Activated gamma-delta T cell treated with anti-CD3 and anti-CD28 coated beads, Interleukin-2, amount 50 U/mL, for 16 hours (primary cell): Measurements from ENCODE around the gene CCDC93.
A peak's percentile ranks its signal among the peaks of the same experiment; 100 is the strongest.
"Not testable (repeated sequence)": the region's sequence is repeated elsewhere in the genome, so short reads cannot be mapped to it uniquely, and the experiment has no call there.

Experiments used
- DNase-seq: peaks from one replicate; pipeline ENCODE4 v3.0.0-alpha.2; 2020; ENCODE audit warnings: low read depth

Gene CCDC93

DNA sequence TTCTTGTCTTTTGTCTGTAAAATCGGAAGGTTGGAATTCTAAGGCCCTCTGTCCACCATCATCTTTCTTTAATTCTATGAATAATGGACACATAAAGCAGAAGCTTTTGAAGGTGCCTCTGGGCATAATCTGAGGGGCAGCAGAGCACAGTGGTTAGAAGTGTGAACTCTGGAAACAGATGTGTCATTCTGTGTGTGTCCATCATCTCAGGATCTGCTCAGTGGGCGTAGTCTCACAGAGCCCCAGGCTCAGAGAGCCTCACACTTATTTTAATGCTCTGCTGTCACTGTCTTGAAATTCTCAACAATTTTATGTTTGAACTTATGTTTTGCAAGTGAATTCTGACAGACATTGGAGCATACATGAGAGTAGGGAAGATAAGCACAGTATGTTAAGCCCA is 31.0 kb upstream of the CCDC93 start:
- no peak for DNase-seq

DNA sequence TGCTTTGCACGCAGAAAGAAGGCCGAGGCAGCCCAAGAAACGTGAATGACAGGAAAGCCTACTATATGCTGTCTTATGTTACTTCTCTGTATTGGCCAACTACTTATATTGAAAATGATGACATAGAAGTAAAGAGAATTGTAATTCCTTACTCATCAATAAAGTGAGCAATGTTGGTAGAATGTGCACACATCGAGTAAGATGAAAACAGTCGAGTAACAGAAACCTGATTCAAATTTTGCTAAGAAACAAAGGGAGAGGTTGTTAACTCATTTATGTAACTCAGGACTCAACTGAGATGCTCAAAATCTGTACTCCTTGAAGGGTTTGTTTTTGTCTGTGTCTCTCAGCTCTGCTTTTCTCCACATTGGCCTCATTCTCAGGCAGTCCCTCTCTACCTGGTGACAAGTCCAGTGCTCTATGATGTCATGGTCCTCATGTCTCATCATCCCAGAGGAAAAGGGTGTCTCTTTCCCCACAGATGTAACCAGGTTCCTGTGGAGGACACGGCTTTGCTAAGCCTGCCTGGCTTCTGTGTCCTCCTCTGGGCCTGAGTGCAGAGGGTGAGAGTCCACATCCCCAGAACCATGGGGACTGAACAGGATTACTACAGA is 30.3 kb upstream of the CCDC93 start:
- DNase-seq = no peak

DNA sequence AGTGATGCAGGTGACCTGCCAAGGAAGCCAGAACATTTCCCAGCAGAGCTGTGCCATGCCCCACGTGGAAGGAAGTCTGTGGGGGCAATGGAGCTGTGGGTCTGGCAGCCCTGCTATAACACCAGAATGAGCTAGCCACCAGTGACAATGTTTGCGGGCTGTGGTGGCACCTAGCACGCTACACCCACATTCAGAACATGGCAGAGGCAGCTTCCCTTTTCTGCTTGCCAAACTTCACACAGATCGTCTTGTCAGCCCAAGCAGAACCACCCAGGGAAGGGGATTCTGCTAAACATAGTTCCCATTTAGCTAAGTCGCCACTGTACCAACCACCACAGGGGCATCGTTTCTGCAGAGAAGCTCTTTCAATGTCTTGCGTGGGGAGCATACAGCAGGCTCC is 27.0 kb upstream of the CCDC93 start:
- no peak for DNase-seq

DNA sequence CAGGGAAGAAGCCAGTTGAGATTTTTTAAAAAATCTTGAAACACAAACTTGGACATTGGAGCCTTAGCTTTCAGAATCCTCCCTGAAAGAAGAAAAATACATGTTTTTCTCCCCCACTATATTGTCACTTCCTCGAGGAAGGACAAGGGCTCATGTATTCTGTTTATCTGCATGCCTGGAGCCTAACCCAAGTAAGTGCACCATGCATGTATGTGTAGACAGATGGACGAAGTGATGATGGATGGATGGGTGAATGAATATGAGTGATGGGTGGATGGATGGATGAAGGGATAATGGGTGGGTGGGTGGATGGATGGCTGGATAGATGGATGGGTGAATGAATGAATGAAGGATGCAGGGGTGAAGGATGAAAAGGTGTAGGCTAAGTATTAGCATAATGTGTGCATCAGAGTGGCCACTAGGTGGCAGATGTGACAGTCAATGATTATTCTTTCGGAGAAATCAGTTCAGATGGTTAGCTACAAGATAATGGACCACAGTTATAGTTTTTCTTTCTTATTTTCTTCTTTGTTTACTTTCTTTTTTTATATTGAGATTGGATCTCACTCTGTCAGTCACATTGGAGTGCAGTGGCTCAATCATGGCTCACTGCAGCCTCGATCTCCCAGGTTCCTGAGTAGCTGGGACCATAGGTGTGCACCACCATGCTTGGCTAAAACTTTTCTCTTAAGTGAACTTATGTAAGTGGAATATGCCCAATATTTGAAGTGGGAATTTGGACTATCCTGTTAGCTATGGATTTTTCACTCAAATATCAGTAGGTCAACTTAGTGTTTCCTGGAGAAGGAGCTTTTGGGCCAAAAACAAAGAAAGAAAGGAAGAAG is 18.5 kb upstream of the CCDC93 start:
- peak; percentile 7 for DNase-seq

DNA sequence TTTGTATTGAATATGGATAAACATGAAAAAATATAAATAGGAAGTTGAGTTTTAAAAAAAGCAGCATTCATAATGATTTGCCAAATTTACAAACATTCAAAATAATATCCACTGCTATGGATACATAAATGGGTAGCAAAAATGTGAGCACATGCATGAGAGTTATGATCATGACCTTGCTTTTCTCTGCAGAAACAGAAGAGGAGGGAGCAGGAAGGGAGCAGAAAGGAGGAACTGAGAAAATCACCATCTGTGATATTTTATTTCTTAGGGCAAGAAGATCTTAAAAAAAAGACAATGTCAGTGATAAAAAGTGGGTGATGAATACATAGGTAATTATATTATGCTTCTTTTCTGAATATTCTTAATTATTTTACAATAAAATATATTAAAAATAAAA is 17.7 kb upstream of the CCDC93 start:
- no peak for DNase-seq

DNA sequence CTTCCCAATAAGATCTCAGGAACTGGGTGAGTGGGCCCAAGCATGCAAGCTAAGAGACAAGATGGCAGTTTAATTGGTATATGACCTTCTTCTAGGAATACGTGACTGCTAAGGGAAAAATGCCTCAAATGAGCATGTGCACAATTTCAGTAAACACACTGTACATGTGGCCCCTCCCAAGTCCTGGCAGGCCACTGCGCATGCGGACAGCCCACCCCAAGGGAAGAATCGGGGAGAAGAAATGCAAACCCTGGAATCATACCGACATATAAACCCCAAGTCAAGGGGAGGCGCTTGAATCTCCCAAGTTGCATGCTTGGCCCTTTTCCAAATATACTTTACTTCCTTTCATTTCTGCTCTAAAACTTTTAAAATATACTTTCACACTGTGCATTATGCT is 15.2 kb upstream of the CCDC93 start:
- no peak for DNase-seq

DNA sequence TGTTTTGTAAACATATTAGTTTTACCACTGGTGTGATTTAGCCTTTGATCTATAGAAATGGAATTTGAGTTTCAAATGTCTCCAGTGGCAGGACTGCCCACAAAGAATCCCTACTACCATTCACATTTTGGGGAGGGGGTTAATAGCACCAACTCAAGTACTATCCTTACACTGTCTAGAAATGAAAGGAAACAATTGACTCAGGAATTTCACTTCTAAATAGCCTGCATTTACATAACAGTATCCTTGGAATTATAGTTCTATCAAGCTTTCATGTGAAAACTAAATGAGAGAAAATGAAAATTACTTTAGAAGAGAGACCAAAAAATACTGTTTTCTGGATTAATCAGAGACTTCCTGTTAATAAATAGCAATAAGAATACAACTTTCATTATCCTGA is 7.5 kb upstream of the CCDC93 start:
- DNase-seq = no peak

DNA sequence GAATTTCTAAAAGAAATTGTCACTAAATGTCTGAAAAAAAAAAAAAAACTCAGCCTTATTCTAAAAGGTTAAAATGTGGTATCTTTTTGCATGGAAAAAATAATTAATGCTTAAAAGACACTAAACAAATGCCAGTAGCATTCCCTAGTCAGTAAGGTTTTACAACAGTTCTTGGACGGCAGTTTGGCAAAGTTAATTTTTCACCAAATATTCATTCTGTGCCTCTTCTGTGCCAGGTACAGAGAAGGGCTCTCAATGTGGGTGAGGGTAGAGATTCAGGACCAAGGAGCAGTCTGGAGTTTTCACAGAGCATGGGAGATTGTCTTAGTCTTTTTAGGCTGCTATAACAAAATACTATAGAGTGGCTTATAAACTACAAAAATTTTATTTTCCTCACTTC is 6.0 kb upstream of the CCDC93 start:
- no peak for DNase-seq

DNA sequence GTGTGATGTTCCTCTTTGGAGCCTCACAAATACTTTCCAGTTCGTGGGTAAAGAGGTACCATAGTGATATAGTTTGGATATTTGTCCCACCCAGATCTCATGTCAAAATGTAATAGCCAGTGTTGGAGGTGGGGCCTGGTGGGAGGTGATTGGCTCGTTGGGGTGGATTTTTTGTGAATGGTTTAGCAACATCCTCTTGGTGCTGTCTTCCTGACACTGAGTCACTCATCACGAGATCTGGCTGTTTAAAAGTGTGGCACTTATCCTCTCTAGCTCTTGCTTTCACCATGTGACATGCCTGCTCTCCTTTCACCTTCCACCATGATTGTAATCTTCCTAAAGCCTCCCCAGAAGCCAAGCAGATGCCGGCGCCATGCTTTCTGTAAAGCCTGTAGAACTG is 3.0 kb upstream of the CCDC93 start:
- DNase-seq = no peak

DNA sequence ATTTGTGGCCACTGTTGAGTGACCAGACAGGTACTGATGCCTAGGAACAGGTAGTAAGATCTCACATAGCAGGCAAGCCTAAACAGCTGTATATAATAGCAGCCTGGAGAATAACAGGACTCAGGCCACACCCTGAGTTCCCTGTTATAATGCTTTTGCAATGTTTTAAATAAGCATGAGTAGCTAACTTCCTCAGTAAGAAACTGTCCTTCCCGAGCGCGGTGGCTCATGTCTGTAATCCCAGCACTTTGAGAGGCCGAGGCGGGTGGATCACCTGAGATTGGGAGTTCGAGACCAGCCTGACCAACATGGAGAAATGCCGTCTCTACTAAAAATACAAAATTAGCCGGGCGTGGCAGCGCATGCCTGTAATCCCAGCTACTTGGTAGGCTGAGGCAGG is 1.9 kb upstream of the CCDC93 start:
- DNase-seq = not testable (repeated sequence)

DNA sequence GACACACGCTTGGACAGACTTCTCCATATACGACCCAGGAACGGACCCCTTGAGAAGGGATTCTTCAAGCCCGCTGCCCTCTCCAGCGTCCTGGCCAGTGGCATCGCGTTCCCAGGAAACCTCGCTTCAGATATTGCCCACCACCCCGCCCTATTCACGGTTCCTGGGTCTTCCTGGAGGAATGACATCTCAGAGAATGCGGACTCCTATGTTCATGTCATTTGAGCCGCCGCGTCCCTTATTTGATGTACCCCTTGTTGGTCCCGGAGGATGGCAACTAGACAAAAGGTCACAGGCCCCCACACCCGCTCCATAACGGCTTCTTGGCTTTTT is 588 bp upstream of the CCDC93 start:
- DNase-seq = no peak

DNA sequence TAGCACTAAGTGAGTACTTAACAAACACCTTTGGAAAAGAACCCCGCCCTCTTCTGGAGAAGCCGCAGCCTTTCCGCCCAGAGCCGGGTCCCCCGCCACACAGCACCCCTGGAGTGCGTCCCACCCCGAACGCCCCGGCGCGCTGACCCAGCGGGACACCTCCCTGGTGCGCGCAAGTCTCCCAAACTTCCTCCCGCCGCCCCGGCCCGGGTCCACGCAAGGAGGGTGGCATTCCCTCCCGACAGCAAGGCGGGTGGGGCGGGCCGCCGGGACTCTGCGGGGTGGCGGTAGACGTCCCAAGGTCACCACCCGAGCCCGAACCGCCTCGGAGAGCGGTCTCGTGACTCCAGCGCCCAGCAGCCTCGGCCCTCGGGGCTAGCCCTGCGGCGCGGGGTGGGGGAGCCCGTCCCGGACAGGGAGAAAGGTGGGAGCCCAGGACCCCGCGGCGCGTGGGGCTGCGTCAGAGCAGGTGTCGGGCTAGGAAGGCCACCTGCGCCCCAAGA is 598 bp downstream of the CCDC93 start:
- DNase-seq = peak; percentile 3

DNA sequence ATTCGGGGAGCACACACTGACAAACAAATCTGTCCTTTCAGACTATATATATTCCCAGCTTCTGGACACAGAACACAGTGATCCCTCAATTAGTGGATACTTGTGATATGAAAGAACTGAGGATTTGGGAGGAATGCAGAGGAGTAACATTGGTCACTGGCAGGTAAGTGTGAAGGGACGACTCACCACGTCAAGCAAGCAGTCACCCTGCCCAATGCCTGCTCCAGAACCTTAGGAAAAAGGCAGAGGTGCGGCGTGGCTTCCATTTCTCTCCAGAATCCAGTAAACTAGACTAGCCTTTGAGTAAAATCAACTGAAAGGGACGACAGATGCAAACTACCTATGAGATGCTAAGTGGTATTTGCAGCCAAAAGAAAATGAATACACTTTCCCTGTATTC is 1.1 kb downstream of the CCDC93 start:
- no peak for DNase-seq

DNA sequence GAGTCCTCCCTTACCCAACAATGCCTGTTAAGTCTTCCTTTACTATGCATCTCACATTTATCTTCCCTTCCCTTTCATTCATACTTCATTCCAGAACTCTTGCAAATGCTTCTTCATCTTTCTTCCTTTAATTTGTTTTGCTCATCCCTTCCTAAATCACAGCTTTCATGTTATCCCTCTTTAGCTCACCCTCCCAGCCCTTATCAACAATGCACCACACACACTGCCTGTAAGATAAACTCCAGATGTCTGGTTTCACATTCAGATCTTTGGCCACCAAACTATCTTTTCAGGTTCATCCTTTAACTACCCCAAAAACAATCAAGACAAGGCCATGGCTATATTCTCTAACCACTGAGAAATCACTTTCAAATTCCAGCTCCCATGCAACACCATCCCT is 3.4 kb downstream of the CCDC93 start:
- no peak for DNase-seq

DNA sequence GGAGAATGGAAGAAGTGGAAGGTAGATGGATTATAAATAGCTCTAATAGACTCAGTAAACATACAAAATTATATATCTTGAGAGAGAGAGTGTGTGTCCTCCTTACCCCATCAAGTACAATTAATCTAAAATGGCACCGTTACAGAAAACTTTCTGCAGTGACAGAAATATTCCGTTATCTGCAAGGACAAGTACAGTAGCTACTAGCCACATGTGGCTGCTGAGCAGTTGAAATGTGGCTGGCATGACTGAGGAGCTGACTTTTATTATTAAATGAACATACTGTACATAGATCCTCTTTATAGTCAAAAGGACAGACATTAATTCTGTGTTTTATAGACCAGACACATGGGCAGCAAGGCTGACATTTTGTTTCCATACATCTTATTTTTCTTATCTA is 7.0 kb downstream of the CCDC93 start:
- no peak for DNase-seq

DNA sequence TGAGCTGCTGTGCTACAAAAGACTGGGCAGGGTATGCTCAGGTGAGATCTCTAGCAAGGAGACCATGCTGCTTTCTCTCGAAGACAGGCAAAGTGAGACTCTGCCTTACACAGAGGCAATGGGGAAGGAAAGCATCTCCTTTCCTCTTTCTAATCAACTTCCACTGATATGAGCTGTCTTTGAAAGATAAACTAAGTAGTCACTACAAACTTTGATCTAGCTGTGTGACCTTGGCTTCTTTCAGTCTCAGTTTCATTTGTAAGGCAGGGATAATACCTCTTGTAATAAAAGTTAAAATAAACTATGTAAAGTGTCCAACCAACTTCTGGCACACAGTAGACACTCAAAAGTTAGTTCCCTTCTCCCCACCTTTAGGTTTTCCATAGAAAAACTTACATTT is 7.5 kb downstream of the CCDC93 start:
- no peak for DNase-seq

DNA sequence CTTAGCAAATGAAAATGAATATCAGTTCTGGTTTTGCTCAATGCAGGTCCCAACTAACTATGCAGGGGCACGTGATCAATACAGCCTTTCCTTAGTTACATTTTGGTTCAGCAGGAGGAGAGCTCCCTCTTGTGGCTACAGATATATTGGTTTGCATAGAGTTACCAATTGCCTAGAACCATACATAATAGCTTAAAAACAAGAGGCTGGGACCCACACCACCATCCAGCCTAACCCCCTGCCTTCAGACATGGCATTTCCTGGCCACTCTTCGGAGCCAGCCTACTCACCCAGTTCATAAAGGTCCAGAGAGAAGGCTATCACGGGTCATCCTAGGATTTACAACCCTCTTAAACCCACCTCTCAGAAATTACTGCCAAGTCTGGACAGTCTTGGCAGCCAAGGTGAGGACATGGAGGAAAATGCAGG is 10.5 kb downstream of the CCDC93 start:
- peak; percentile 17 for DNase-seq

DNA sequence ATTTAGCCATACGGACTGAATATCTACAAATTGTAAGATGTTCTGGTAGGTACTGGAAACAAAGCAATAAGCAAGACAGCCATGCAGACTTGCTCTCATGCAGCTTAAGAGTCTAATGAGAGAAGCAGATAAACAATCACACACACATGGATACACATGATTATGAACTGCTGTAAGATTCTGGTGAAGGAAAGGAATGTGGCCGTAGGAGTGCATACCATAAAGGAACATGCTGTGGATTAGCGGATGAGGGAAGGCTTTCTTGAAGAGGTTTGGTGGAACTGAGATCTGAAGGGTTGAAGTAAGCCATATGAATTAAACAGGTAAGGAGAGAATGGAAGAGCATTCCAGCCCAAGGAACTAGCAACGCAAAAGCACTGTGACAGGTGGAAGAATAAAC is 13.8 kb downstream of the CCDC93 start:
- DNase-seq = no peak

DNA sequence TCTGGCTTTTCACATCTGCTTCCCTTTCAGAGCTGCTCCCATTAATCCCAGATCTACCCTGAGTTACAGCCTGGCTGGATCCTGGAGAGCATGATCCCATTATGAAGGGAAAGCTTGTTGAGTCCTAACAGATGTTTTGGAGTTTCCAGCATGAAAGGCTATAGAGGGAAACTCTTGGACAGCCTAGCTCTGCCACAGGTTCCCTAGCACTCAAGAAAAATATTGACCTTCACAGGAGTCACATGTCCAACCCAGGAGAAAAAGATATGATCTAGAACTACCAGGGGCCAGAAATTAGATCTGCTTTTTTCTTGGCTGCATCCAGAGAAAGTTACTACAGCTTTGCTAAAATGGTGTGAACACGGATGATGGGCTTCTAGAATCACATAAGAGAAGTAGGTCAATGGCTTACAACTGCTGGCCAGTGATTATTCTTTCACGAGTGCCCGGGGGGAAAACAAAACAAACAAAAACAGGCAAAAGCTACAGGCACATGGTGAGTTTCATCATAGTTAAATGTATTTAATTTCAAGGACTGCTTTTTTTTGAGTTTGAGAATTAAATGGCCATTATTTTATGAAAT is 15.9 kb downstream of the CCDC93 start:
- no peak for DNase-seq

DNA sequence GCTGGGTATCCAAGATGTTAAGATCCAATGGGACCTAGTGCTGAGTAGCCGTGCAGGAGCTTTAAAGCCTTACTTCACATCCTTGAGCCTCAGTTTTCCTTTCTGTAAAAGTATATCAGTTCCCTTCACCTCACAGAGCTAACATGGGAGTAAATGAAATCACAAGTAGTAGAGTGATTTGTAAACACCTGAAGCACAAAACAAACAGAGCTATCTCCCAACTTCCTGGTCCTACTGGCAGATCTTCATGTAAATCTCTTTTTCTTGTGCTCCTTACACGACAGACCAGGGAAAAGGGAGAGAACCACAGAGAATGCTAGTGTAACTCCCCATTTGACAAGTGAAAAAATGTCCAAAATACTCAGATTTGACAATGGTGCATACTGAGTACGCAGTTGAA is 17.3 kb downstream of the CCDC93 start:
- DNase-seq = no peak

DNA sequence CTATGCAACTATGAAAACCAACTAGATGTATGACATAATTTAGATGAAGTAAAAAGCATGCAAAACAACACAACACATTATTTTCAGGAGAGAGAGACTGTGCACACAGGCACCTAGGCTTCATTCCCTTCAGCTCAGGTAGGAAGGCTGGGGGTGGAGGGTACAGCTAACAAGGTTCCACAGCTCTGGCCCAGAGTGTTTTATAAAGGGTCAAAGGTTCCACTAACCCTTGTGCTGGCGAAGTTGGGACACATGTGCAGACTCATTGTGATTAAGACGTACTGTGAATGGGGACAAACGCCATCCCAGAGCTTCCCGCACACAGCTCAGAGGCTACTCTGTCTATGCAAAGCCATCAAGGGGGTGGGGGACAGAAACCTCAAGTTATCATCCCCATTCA is 19.1 kb downstream of the CCDC93 start:
- no peak for DNase-seq

DNA sequence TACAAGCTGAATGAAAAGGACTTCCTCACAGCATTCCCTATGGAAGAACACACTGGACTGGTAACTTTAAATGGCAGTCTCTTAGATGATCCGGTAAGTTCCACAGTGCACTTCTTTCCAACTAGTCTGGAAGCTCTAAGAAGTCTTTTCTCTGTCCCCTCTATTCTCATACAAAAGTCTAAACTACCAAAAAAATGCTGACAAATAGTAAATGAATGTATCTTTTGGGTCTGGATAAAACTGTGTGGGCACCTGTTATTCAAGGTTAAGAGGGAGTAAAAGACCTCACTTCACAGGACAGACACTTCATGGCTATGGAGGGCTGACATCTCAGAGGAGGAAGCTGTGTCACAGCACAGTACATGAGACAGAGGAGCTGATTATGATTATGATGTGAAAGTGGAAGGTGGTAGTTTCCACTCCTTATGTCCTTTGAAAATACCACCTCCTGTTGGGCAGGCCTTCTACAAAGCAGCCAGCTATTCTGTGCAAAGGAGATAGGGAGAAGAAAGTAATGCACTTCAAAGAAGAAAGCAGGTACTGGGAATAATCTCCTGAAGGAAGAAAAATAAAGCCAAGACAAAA is 23.9 kb downstream of the CCDC93 start:
- DNase-seq = no peak

DNA sequence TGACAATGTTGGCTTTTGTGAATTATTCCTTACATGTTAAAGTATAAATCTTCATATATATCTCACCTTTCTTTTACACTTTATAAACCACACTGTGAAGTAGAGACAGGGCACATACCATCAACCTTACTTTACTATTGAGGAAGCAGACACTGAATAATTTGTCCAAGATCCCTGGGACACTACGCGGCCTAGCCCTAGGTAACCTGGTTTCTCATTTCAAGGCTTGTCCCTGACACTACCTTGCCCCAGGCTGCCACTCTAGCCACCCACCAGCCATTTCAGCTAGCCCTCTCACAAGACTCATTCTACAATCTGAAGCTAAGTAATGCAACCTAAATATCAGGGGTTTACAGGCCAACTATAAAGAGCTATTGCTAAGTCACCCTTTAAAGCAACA is 26.7 kb downstream of the CCDC93 start:
- DNase-seq = no peak
